GM18907 (cell line): Measurements from ENCODE around the gene PIGT.
"Not testable (repeated sequence)": the region's sequence is repeated elsewhere in the genome, so short reads cannot be mapped to it uniquely, and the experiment has no call there.

Experiments used
- ATAC-seq: cut with Tn5 transposase; IDR thresholded peaks from one replicate; pipeline ENCODE4 v1.9.1; 2021; ENCODE audit warnings: mild to moderate bottlenecking, moderate library complexity; ENCODE audit not compliant: unreplicated experiment

PIGT gene

GRCh38 chr20:45462711-45463509, 47.0 kb downstream of the PIGT start:
- ATAC-seq = peak; percentile 50

GRCh38 chr20:45463709-45464108, 47.8 kb downstream of the PIGT start:
- ATAC-seq = no peak

- no peak for ATAC-seq
These were observed 49.7 kb downstream of the PIGT start for GRCh38 chr20:45465491-45466266.

- no peak for ATAC-seq
These were observed 51.2 kb downstream of the PIGT start for GRCh38 chr20:45467172-45467571.

- ATAC-seq = no peak
These were observed 51.9 kb downstream of the PIGT start for GRCh38 chr20:45467861-45468260.

GRCh38 chr20:45469336-45470261, 53.7 kb downstream of the PIGT start, which contains the start of gene WFDC2:
Gene WFDC2, plus strand, starts transcription at chr20:45469753. Its CDS starts 29 bp downstream, at chr20:45469782.
- no peak for ATAC-seq

GRCh38 chr20:45470262-45470931, 54.5 kb downstream of the PIGT start:
- peak; percentile 80 for ATAC-seq

- ATAC-seq = peak; percentile 25
These were observed 55.0 kb downstream of the PIGT start for GRCh38 chr20:45470937-45471336.

GRCh38 chr20:45472286-45472685, 56.3 kb downstream of the PIGT start:
- not testable (repeated sequence) for ATAC-seq
